Right atrium auricular region (tissue), 2 donors: ENCODE measurements around the gene OTOP1. TPM values are rescaled to one million over a fixed set of nuclear protein-coding genes. Genes with fewer than 3 reads are reported as not detected.
"Not testable (repeated sequence)": the region's sequence is repeated elsewhere in the genome, so short reads cannot be mapped to it uniquely, and the experiment has no call there.

Source experiments
- DNase-seq: peaks from one replicate; pipeline ENCODE4 v3.0.0-alpha.2; 2019; ENCODE audit warnings: low spot score
- H3K27ac ChIP-seq, 2 donors: fragments of 200-600 bp; sonication (generic); 1 replicate in 1 of 2; 2 replicates in 1 of 2; pipeline ENCODE4 v1.5.1; 2016 to 2019
- H3K27me3 ChIP-seq, 2 donors: fragments of 200-600 bp; sonication (generic); one replicate each; pipeline versions ENCODE4 v1.5.1 to v1.6.0; 2017 to 2019
- H3K36me3 ChIP-seq: fragments of 200-600 bp; sonication (generic); one replicate; pipeline ENCODE4 v1.5.1; 2016
- H3K4me1 ChIP-seq, 2 donors: fragments of 200-600 bp; sonication (generic); one replicate each; pipeline versions ENCODE4 v1.5.1 to v1.6.0; 2017 to 2019
- H3K4me3 ChIP-seq, 2 donors: fragments of 200-600 bp; sonication (generic); 1 replicate in 1 of 2; 2 replicates in 1 of 2; pipeline ENCODE4 v1.5.1; 2017 to 2019; ENCODE audit warnings: mild to moderate bottlenecking in 1 of 2, moderate library complexity in 1 of 2
- H3K9me3 ChIP-seq, 2 donors: fragments of 200-600 bp; sonication (generic); one replicate each; pipeline ENCODE4 v1.5.1; 2019
- CTCF ChIP-seq, 2 donors: fragments of 200-600 bp; sonication (generic); IDR thresholded peaks; one replicate each; pipeline ENCODE4 v1.5.1; 2019; ENCODE audit warnings: antibody characterized with exemption in 2 of 2
- total RNA-seq, 2 donors: library from RNA; depleted of rRNA; stranded (reverse); fragments of >200 nt; gene quantifications; one replicate each; pipeline ENCODE4 v1.1.0, GENCODE V29; 2016

OTOP1 gene
- total RNA-seq, 2 donors from 2014 or later, result not detected

GRCh38 chr4:4269331-4269731 is 42.6 kb upstream of the OTOP1 start:
- Histone ChIP-seq H3K4me1 (no peaks in the 10 kb centered on the region), H3K9me3 (no peaks in the 10 kb centered on the region), H3K4me3 (no peak overlapping the region), H3K27ac (no peak overlapping the region), H3K27me3 (no peaks in the 10 kb centered on the region), H3K36me3 (peaks cover 18% of the 10 kb centered on the region)
- TF ChIP-seq CTCF (IDR thresholded peaks at IDR 0.05), result no peak
- no peak for DNase-seq

- H3K4me1 ChIP-seq, result no peaks in the 10 kb centered on the region
- no peak overlapping the region for H3K27ac ChIP-seq
- no peaks in the 10 kb centered on the region for H3K27me3 ChIP-seq
- H3K9me3 ChIP-seq, result no peaks in the 10 kb centered on the region
- H3K4me3 ChIP-seq, result no peak overlapping the region
- TF ChIP-seq CTCF (IDR thresholded peaks at IDR 0.05), result no peak
- H3K36me3 ChIP-seq, result peaks cover 12% of the 10 kb centered on the region
- DNase-seq, result no peak
Observed at GRCh38 chr4:4268776-4269175, 42.0 kb upstream of the OTOP1 start.

GRCh38 chr4:4267981-4268380 is 41.3 kb upstream of the OTOP1 start:
- peaks cover 5% of the 10 kb centered on the region for H3K36me3 ChIP-seq
- no peaks in the 10 kb centered on the region for H3K4me1 ChIP-seq

GRCh38 chr4:4260185-4260751 is 33.5 kb upstream of the OTOP1 start:
- peak in 1 of 2 donors; percentile 42 for TF ChIP-seq CTCF (IDR thresholded peaks at IDR 0.05)
- Histone ChIP-seq H3K27me3 (no peaks in the 10 kb centered on the region), H3K4me3 (no peak overlapping the region), H3K36me3 (no peaks in the 10 kb centered on the region), H3K9me3 (no peaks in the 10 kb centered on the region), H3K4me1 (no peaks in the 10 kb centered on the region), H3K27ac (no peak overlapping the region)
- DNase-seq, result no peak

More at GRCh38 chr4:4267981-4268380, 41.3 kb upstream of the OTOP1 start:
- no peaks in the 10 kb centered on the region for H3K9me3 ChIP-seq
- DNase-seq, result no peak
- no peaks in the 10 kb centered on the region for H3K27me3 ChIP-seq
- TF ChIP-seq CTCF (IDR thresholded peaks at IDR 0.05), result no peak
- H3K27ac ChIP-seq, result no peak overlapping the region
- H3K4me3 ChIP-seq, result no peak overlapping the region

GRCh38 chr4:4259484-4260100 is 32.9 kb upstream of the OTOP1 start:
- Histone ChIP-seq H3K27ac (no peak overlapping the region), H3K9me3 (no peaks in the 10 kb centered on the region), H3K27me3 (no peaks in the 10 kb centered on the region), H3K36me3 (no peaks in the 10 kb centered on the region), H3K4me3 (no peak overlapping the region), H3K4me1 (no peaks in the 10 kb centered on the region)
- no peak for DNase-seq
- TF ChIP-seq CTCF (IDR thresholded peaks at IDR 0.05), result no peak

GRCh38 chr4:4257705-4258104 is 31.0 kb upstream of the OTOP1 start:
- DNase-seq, H3K27me3 ChIP-seq, H3K36me3 ChIP-seq, H3K4me3 ChIP-seq, H3K4me1 ChIP-seq, H3K9me3 ChIP-seq, H3K27ac ChIP-seq: not testable (repeated sequence)
